Measurements from ENCODE around the gene ZNF679. TPM values are rescaled to one million over a fixed set of nuclear protein-coding genes. Genes with fewer than 3 reads are reported as not detected.
"Not testable (repeated sequence)": the region's sequence is repeated elsewhere in the genome, so short reads cannot be mapped to it uniquely, and the experiment has no call there.

ZNF679 gene
- total RNA-seq, 1 donor from 2014 or later = not detected

DNA sequence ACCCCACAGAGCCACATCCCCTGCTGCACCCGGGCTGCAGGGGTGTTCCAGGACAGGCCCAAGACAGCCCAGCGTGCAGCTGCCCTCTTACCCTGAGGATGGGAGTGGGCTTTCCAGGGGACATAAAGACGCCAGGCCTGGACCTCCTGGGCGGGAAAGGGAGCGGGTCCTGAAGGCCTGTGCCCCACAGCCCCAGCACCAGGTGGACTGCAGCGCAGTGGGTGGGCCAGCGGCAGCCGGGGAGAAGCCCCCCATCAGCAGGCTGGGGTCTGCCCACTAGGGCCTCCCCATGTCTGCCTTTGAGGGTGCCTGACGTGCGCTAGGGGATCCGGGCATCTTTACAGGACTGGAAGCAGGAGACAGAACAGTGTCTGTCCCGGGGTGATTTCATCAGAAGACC, 43.9 kb upstream of the ZNF679 start:
- no peak for DNase-seq (ENCODE audit: low spot score in 2 of 2, unreplicated experiment in 2 of 2)
- H3K4me1 Mint-ChIP-seq = no peaks in the 10 kb centered on the region
- H3K36me3 Mint-ChIP-seq = no peaks in the 10 kb centered on the region
- no peaks in the 10 kb centered on the region for H3K27me3 Mint-ChIP-seq (ENCODE audit: low read depth)
- no peak overlapping the region for H3K4me3 Mint-ChIP-seq
- no peak for TF ChIP-seq CTCF (IDR thresholded peaks at IDR 0.05; ENCODE audit: unreplicated experiment)
- H3K27ac Mint-ChIP-seq = no peak overlapping the region
- peaks cover 50% of the 10 kb centered on the region for H3K9me3 Mint-ChIP-seq

GRCh38 chr7:64187408-64187807, 40.9 kb upstream of the ZNF679 start:
- TF ChIP-seq CTCF (IDR thresholded peaks at IDR 0.05; ENCODE audit: unreplicated experiment) = no peak
- no peak for DNase-seq (ENCODE audit: low spot score in 2 of 2, unreplicated experiment in 2 of 2)
- Mint-ChIP-seq H3K27me3 (ENCODE audit: low read depth) (no peaks in the 10 kb centered on the region), H3K36me3 (no peaks in the 10 kb centered on the region), H3K4me3 (no peak overlapping the region), H3K27ac (no peak overlapping the region), H3K9me3 (peaks cover 46% of the 10 kb centered on the region), H3K4me1 (no peaks in the 10 kb centered on the region)

- DNase-seq (ENCODE audit: low spot score in 2 of 2, unreplicated experiment in 2 of 2) = no peak
- Mint-ChIP-seq H3K36me3 (no peaks in the 10 kb centered on the region), H3K27me3 (ENCODE audit: low read depth) (no peaks in the 10 kb centered on the region), H3K4me1 (no peaks in the 10 kb centered on the region), H3K27ac (no peak overlapping the region), H3K9me3 (peaks cover 45% of the 10 kb centered on the region), H3K4me3 (no peak overlapping the region)
- TF ChIP-seq CTCF (IDR thresholded peaks at IDR 0.05; ENCODE audit: unreplicated experiment) = no peak
These were observed 36.0 kb upstream of the ZNF679 start for GRCh38 chr7:64192148-64192704.

DNA sequence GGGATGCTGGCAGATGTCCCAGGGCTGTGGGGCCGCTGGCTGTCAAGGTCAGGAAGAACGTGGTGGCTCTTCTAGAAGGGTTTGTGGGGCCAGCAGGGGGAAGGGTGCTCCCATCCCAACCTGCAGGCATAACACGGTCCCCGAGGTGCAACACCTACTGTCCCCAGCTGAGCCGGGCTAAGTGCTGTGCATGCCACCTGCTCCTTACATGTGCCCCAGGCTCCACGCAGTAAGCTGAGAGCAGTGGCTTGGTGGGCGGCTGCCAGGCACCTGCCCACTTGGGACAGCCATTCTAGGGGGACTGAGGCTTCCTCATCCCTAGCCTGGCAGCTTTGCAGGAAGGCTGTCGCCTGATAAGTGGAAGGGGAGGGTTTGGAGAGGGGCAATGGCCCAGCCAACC, 35.5 kb upstream of the ZNF679 start:
- Mint-ChIP-seq H3K4me3 (no peak overlapping the region), H3K27ac (no peak overlapping the region), H3K4me1 (no peaks in the 10 kb centered on the region), H3K36me3 (no peaks in the 10 kb centered on the region), H3K27me3 (ENCODE audit: low read depth) (no peaks in the 10 kb centered on the region), H3K9me3 (peaks cover 43% of the 10 kb centered on the region)
- DNase-seq (ENCODE audit: low spot score in 2 of 2, unreplicated experiment in 2 of 2) = no peak
- no peak for TF ChIP-seq CTCF (IDR thresholded peaks at IDR 0.05; ENCODE audit: unreplicated experiment)

- DNase-seq (ENCODE audit: low spot score in 2 of 2, unreplicated experiment in 2 of 2) = no peak
- H3K4me3 Mint-ChIP-seq = no peak within 1 kb of the TSS
- no peaks in the 10 kb centered on the region for H3K4me1 Mint-ChIP-seq
- no peaks in the 10 kb centered on the region for H3K27me3 Mint-ChIP-seq (ENCODE audit: low read depth)
- H3K9me3 Mint-ChIP-seq = peaks cover 34% of the 10 kb centered on the region
- H3K36me3 Mint-ChIP-seq = peaks cover 2% of the 10 kb centered on the region
- TF ChIP-seq CTCF (IDR thresholded peaks at IDR 0.05; ENCODE audit: unreplicated experiment) = no peak
- H3K27ac Mint-ChIP-seq = no peak within 1 kb of the TSS
These were observed 21.4 kb upstream of the ZNF679 start, which contains the start of gene ZNF735 for GRCh38 chr7:64206903-64207302. Gene ZNF735 (plus strand): TSS chr7:64207203. CDS start chr7:64207203, 0 bp downstream.

DNA sequence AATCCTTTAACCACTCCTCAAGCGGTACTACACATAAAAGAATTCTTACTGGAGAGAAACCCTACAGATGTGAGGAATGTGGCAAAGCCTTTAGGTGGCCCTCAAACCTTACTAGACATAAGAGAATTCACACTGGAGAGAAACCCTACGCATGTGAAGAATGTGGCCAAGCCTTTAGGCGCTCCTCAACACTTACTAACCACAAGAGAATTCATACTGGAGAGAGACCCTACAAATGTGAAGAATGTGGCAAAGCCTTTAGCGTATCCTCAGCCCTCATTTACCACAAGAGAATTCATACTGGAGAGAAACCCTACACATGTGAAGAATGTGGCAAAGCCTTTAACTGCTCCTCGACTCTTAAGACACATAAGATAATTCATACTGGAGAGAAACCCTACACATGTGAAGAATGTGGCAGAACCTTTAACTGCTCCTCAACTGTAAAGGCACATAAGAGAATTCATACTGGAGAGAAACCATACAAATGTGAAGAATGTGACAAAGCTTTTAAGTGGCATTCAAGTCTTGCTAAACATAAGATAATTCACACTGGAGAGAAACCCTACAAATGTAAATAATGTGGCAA, 8.5 kb upstream of the ZNF679 start:
- H3K36me3 Mint-ChIP-seq; H3K4me3 Mint-ChIP-seq; H3K27ac Mint-ChIP-seq; DNase-seq (ENCODE audit: low spot score in 2 of 2, unreplicated experiment in 2 of 2); H3K4me1 Mint-ChIP-seq; H3K27me3 Mint-ChIP-seq (ENCODE audit: low read depth): not testable (repeated sequence)
- peaks cover 57% of the 10 kb centered on the region for H3K9me3 Mint-ChIP-seq

All from mesothelial cell of epicardium (in vitro differentiated cells).